Mucosa of descending colon (tissue), 3 donors: ENCODE data around the gene GMCL2. TPM values are rescaled to one million over a fixed set of nuclear protein-coding genes. Genes with fewer than 3 reads are reported as not detected.

ENCODE experiments used
- ATAC-seq: fragments of 200-7000 bp; cut with Tn5 transposase; one replicate; pipeline ENCODE4 v1.9.1; 2020; ENCODE audit warnings: mild to moderate bottlenecking, moderate library complexity
- DNase-seq, 3 donors: peaks; one replicate each; pipeline ENCODE4 v3.0.0-alpha.2; 2020
- H3K36me3 ChIP-seq: fragments of 200-600 bp; one replicate; pipeline ENCODE4 v1.8.0; 2021; ENCODE audit warnings: low read depth, mild to moderate bottlenecking
- H3K4me1 ChIP-seq: fragments of 200-600 bp; one replicate; pipeline ENCODE4 v1.8.0; 2021; ENCODE audit warnings: low read depth, mild to moderate bottlenecking
- H3K4me3 ChIP-seq: fragments of 200-600 bp; one replicate; pipeline ENCODE4 v1.8.0; 2021; ENCODE audit warnings: mild to moderate bottlenecking
- H3K9me3 ChIP-seq: fragments of 200-600 bp; one replicate; pipeline ENCODE4 v1.8.0; 2021; ENCODE audit warnings: mild to moderate bottlenecking
- CTCF ChIP-seq: fragments of 200-600 bp; IDR thresholded peaks from one replicate; pipeline ENCODE4 v1.8.0; 2022; ENCODE audit warnings: antibody characterized with exemption, mild to moderate bottlenecking
- intact Hi-C, 2 donors: fragments of 100-400 bp; cut with DNase I in 1 of 2; cut with micrococcal nuclease in 1 of 2; formaldehyde crosslinking; loops; one replicate each; pipeline versions ENCODE4 v1.11.0 to v1.11.1; 2022; cut with DNase I, micrococcal nuclease
- total RNA-seq, 3 donors: library from RNA; stranded (reverse); fragmentation: NEBNext Ultra II Directional in 2 of 3; extraction: Animal tissue kit (Norgen Biotek cat#: 25700) in 2 of 3; gene quantifications; one replicate each; pipeline versions ENCODE4 v1.2.1 to v1.2.4, GENCODE V29; 2021 to 2023
- donor health status: DM: no; HTN: no; CAD: no; lungs with moderate emphysema.
- donor health status: DM: no; HTN: no; CAD: no.
- donor health status: DM: no; HTN: yes; CAD: no.

Gene GMCL2
- total RNA-seq, 3 donors from 2014 or later: not detected

DNA sequence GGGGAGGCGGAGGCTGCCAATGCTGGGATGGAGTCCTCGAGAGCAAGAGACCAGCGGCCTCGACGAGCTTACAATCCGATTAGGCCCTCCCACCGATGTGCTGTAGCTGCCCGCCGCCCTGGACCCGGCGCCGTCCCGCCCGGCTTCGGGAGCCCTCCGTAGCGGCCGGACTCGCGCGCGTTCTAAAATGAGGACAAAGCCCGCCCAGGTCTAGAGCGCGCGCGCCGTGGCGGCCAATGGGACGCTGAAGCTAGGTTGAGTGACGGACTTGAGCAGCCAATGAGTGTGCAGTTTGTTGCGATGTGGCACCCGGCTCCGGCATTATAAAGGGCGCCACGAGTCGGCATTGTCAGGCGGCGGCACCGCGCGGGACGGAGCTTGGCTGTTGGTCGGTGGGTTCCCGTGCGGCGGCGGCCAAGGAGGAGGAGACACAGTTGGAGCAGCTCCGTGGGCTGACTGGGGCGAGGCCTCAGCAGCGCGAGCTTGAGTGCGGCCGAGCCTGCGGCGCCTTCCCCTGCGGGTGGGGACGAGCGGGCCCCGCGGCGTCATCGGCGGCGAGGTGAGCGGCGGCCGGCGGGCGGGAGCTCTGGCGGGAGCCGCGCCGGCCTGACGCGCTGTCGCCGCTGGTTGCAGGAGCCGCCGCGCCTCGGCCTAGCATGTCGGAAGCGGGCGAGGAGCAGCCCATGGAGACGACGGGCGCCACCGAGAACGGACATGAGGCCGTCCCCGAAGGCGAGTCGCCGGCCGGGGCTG, 17.2 kb upstream of the GMCL2 start, which contains the start of gene HNRNPAB:
Gene HNRNPAB (plus strand): TSS at position 352 of the 753 bp plus-strand sequence. CDS start 305 bp downstream, at position 657.
- H3K36me3 ChIP-seq: peaks cover 5% of the 10 kb centered on the region
- DNase-seq: peak; percentile 95 to 96 (median 96)
- no peaks in the 10 kb centered on the region for H3K9me3 ChIP-seq
- intact Hi-C loops: no loop called here
- TF ChIP-seq CTCF: no peak
- peak within 1 kb of the TSS; percentile 98 for H3K4me3 ChIP-seq
- H3K4me1 ChIP-seq: peaks cover 36% of the 10 kb centered on the region
- peak; percentile 77 for ATAC-seq

GRCh38 chr5:178203670-178204181, 16.6 kb upstream of the GMCL2 start:
- Histone ChIP-seq H3K4me1 (peaks cover 29% of the 10 kb centered on the region), H3K36me3 (peaks cover 5% of the 10 kb centered on the region), H3K9me3 (no peaks in the 10 kb centered on the region), H3K4me3 (peak overlapping the region; percentile 98)
- DNase-seq: no peak
- intact Hi-C loops: no loop called here
- ATAC-seq: no peak
- no peak for TF ChIP-seq CTCF

- no peaks in the 10 kb centered on the region for H3K9me3 ChIP-seq
- peaks cover 5% of the 10 kb centered on the region for H3K36me3 ChIP-seq
- no peak overlapping the region for H3K4me3 ChIP-seq
- intact Hi-C loops: no loop called here
- no peak for TF ChIP-seq CTCF
- H3K4me1 ChIP-seq: peaks cover 22% of the 10 kb centered on the region
- ATAC-seq (no peak), DNase-seq (no peak)
Observed at GRCh38 chr5:178202541-178202940, 15.4 kb upstream of the GMCL2 start.

- TF ChIP-seq CTCF: no peak
- Histone ChIP-seq H3K4me1 (peaks cover 16% of the 10 kb centered on the region), H3K9me3 (no peaks in the 10 kb centered on the region), H3K4me3 (no peak overlapping the region), H3K36me3 (no peaks in the 10 kb centered on the region)
- no peak for ATAC-seq
- peak in 1 of 3 donors; percentile 19 for DNase-seq
- intact Hi-C loops: no loop called here
Observed at GRCh38 chr5:178201927-178202235, 14.7 kb upstream of the GMCL2 start.

DNA sequence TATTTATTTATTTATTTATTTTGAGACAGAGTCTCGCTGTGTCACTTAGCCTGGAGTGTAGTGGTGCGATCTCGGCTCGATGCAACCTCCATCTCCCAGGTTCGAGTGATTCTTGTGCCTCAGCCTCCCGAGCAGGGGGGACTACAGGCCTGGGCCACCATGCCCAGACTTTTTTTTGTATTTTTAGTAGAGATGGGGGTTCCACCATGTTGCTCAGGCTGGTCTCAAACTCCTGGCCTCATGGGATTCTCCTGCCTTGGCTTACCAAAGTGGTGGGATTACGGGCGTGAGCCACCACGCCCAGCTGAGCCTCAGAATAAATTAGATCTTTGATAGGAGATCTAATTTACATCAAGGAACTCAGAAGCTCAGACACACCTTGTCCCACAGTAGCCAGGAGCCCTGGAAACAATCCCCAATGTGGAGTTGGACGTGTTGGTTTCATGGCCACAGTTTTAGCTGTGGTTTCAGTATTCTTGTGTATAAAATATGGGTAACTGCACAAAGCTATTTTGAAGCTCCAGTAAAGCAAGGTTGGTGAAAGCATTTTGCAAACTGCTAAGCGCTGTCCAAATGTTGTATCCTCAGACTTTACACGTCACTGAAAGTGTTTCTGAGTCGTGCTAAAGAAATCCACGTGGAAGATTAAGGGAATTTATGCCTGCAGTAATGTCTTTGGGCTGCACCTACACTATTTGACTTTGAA, 14.2 kb upstream of the GMCL2 start:
- H3K36me3 ChIP-seq: no peaks in the 10 kb centered on the region
- H3K4me1 ChIP-seq: peaks cover 11% of the 10 kb centered on the region
- DNase-seq (no peak), ATAC-seq (no peak)
- no peaks in the 10 kb centered on the region for H3K9me3 ChIP-seq
- H3K4me3 ChIP-seq: no peak overlapping the region
- intact Hi-C loops: no loop called here
- TF ChIP-seq CTCF: no peak
